Thyroid gland (tissue), 4 donors: ENCODE results near the gene GJC1. TPM values are rescaled to one million over a fixed set of nuclear protein-coding genes. Genes with fewer than 3 reads are reported as not detected.

Experiments used
- DNase-seq, 2 donors: peaks; one replicate each; pipeline ENCODE4 v3.0.0-alpha.2; 2019
- H3K27ac ChIP-seq, 3 donors: fragments of 200-600 bp; sonication (generic); 1 replicate in 2 of 3; 2 replicates in 1 of 3; pipeline ENCODE4 v1.5.1; 2016 to 2019; ENCODE audit warnings: mild to moderate bottlenecking in 1 of 3, moderate library complexity in 1 of 3
- H3K27me3 ChIP-seq: fragments of 200-600 bp; sonication (generic); one replicate; pipeline ENCODE4 v1.5.1; 2019
- H3K36me3 ChIP-seq, 2 donors: fragments of 200-600 bp; sonication (generic); one replicate each; pipeline ENCODE4 v1.5.1; 2016 to 2019
- H3K4me1 ChIP-seq, 2 donors: fragments of 200-600 bp; sonication (generic); one replicate each; pipeline ENCODE4 v1.5.1; 2017 to 2019
- H3K4me3 ChIP-seq, 3 donors: fragments of 200-600 bp; sonication (generic); replicated peaks in 1 of 3; 1 replicate in 2 of 3; 2 replicates in 1 of 3; pipeline ENCODE4 v1.5.1; 2016; ENCODE audit warnings: mild to moderate bottlenecking in 1 of 3
- H3K9me3 ChIP-seq: fragments of 200-600 bp; sonication (generic); one replicate; pipeline ENCODE4 v1.5.1; 2017
- POLR2A ChIP-seq, 2 donors: fragments of 450-650 bp; IDR thresholded peaks; one replicate each; pipeline ENCODE4 v1.6.1; 2017; ENCODE audit warnings: antibody characterized with exemption in 2 of 2, mild to moderate bottlenecking in 2 of 2, moderate library complexity in 1 of 2
- WGBS, 2 donors: methylation state at CpG; one replicate each; pipeline ENCODE4 v1.1.5; 2017; 5-methylcytosine and 5-hydroxymethylcytosine counted together
- intact Hi-C: fragments of 100-400 bp; cut with DNase I; formaldehyde crosslinking; loops from one replicate; pipeline ENCODE4 v1.15.1; 2023
- total RNA-seq, 4 donors: library from RNA; depleted of rRNA; stranded (reverse); fragments of >200 nt; gene quantifications; one replicate each; pipeline ENCODE4 v1.2.3, GENCODE V29; 2016
- TF ChIP-seq, protein P1 (sequence below), 6 experiments: fragments of 200-600 bp in 3 of 6; fragments of 450-650 bp in 3 of 6; sonication (generic) in 3 of 6; IDR thresholded peaks; one replicate each; pipeline ENCODE4 v1.5.1; 2016 to 2019; ENCODE audit warnings: antibody characterized with exemption in 6 of 6, mild to moderate bottlenecking in 2 of 6, inconsistent platforms in 1 of 6, moderate library complexity in 1 of 6

GJC1 gene
- total RNA-seq, 4 donors from 2014 or later: 1.4 to 6.1 (median 3.8) TPM

DNA sequence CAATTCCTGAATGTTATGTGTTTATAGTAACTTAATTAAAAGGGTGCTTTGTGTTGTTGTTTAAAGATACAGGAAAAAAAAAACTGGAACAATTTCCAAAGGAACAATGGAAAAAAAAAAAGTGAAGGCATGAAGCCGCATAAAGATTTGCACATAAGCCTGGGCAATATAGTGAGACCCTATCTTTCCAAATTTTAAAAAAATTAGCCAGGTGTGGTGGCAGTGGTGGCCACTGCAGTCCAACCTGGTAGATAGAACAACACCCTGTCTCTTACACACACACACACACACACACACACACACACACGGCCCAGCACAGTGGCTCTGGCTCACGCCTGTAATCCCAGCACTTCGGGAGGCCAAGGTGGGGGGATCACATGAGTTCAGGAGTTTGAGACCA, 21.9 kb downstream of the GJC1 start:
- intact Hi-C loops: no loop called here

GRCh38 chr17:44807817-44808155, 22.3 kb downstream of the GJC1 start:
- Histone ChIP-seq H3K27me3 (no peaks in the 10 kb centered on the region), H3K4me1 (no peaks in the 10 kb centered on the region), H3K9me3 (no peaks in the 10 kb centered on the region), H3K27ac (no peak overlapping the region), H3K4me3 (no peak overlapping the region), H3K36me3 (no peaks in the 10 kb centered on the region)
- no peak for DNase-seq
- TF ChIP-seq, protein P1, sequence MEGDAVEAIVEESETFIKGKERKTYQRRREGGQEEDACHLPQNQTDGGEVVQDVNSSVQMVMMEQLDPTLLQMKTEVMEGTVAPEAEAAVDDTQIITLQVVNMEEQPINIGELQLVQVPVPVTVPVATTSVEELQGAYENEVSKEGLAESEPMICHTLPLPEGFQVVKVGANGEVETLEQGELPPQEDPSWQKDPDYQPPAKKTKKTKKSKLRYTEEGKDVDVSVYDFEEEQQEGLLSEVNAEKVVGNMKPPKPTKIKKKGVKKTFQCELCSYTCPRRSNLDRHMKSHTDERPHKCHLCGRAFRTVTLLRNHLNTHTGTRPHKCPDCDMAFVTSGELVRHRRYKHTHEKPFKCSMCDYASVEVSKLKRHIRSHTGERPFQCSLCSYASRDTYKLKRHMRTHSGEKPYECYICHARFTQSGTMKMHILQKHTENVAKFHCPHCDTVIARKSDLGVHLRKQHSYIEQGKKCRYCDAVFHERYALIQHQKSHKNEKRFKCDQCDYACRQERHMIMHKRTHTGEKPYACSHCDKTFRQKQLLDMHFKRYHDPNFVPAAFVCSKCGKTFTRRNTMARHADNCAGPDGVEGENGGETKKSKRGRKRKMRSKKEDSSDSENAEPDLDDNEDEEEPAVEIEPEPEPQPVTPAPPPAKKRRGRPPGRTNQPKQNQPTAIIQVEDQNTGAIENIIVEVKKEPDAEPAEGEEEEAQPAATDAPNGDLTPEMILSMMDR (IDR thresholded peaks at IDR 0.05): no peak
- no peak for TF ChIP-seq POLR2A (IDR thresholded peaks at IDR 0.05)
- WGBS, 2 donors: 71 to 72% methylated on average over 3 of the region's 3 CpGs
- intact Hi-C loops: no loop called here

More for the DNA sequence above, 21.9 kb downstream of the GJC1 start:
- no peak overlapping the region for H3K4me3 ChIP-seq
- no peak for DNase-seq
- H3K9me3 ChIP-seq: no peaks in the 10 kb centered on the region
- 90 to 93% methylated on average over 3 to 4 of the region's 4 CpGs for WGBS, 2 donors
- no peaks in the 10 kb centered on the region for H3K27me3 ChIP-seq
- no peaks in the 10 kb centered on the region for H3K4me1 ChIP-seq
- no peaks in the 10 kb centered on the region for H3K36me3 ChIP-seq
- TF ChIP-seq POLR2A (IDR thresholded peaks at IDR 0.05): no peak
- TF ChIP-seq, protein P1 (IDR thresholded peaks at IDR 0.05): no peak
- no peak overlapping the region for H3K27ac ChIP-seq

- Histone ChIP-seq H3K4me3 (no peak overlapping the region), H3K9me3 (no peaks in the 10 kb centered on the region), H3K27ac (no peak overlapping the region), H3K36me3 (no peaks in the 10 kb centered on the region), H3K27me3 (no peaks in the 10 kb centered on the region), H3K4me1 (no peaks in the 10 kb centered on the region)
- intact Hi-C loops: no loop called here
- TF ChIP-seq POLR2A (IDR thresholded peaks at IDR 0.05): no peak
- TF ChIP-seq, protein P1 (IDR thresholded peaks at IDR 0.05): no peak
- 89% methylated on average over 4 of the region's 4 CpGs for WGBS, 2 donors
- DNase-seq: no peak
Measured at GRCh38 chr17:44807093-44807816, 22.8 kb downstream of the GJC1 start.

DNA sequence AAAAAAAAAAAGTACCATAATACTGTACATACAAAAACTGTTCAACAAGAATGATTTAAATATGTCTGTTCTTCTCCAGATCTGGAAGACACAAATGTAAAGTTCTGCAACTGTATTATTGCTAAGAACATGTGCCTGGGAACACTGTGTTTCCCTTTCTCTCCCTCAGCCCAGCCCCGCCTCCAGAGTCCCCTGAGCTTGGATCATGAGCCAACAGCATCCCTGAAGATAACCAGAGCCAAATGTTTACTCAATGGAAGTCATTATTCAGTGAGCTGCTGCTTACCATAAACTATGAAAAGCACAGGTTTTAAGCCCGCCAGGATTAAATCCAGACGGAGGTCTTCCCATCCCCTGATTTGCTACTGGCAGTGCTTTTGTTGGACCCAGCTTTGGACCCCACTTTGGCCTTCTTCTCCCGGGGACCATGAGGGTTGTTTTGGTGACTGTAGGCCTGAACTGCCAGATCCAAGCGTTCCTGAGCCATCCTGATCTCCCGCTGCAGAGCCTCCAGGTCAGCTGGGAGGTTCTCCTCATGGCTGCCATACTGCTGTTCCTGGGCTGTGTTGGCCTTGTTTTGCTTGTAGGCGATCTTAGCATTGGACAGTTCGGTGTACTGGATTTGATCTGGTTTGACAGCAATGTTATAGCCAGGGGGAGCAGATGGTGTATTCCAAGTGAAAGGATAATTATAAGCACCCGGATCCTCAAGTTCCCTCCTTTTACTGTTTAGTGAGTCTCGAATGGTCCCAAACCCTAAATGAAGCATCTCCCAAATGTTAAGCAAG, 25.6 kb downstream of the GJC1 start:
- no peaks in the 10 kb centered on the region for H3K9me3 ChIP-seq
- H3K36me3 ChIP-seq: no peaks in the 10 kb centered on the region
- TF ChIP-seq, protein P1 (IDR thresholded peaks at IDR 0.05): no peak
- TF ChIP-seq POLR2A (IDR thresholded peaks at IDR 0.05): no peak
- WGBS, 2 donors: 78 to 88% methylated on average over 10 of the region's 10 CpGs
- no peak overlapping the region for H3K27ac ChIP-seq
- intact Hi-C loops: no loop called here
- no peaks in the 10 kb centered on the region for H3K4me1 ChIP-seq
- no peak overlapping the region for H3K4me3 ChIP-seq
- DNase-seq: no peak
- H3K27me3 ChIP-seq: no peaks in the 10 kb centered on the region

- DNase-seq: no peak
- Histone ChIP-seq H3K27ac (no peak overlapping the region), H3K4me1 (no peaks in the 10 kb centered on the region)
Measured at GRCh38 chr17:44801880-44802279, 28.2 kb downstream of the GJC1 start.

More at GRCh38 chr17:44801880-44802279, 28.2 kb downstream of the GJC1 start:
- TF ChIP-seq, protein P1 (IDR thresholded peaks at IDR 0.05): no peak
- no peak for TF ChIP-seq POLR2A (IDR thresholded peaks at IDR 0.05)
- H3K4me3 ChIP-seq: no peak overlapping the region
- no peaks in the 10 kb centered on the region for H3K36me3 ChIP-seq
- WGBS, 2 donors: 93 to 98% methylated on average over 5 of the region's 5 CpGs
- no peaks in the 10 kb centered on the region for H3K27me3 ChIP-seq
- H3K9me3 ChIP-seq: no peaks in the 10 kb centered on the region
- intact Hi-C loops: no loop called here
